ENCODE measurements around the gene PPP3CA. TPM values are rescaled to one million over a fixed set of nuclear protein-coding genes. Genes with fewer than 3 reads are reported as not detected.

Gene PPP3CA
- total RNA-seq, 3 donors from 2014 or later = 32.4 to 59.6 (median 47.8) TPM

- intact Hi-C loops (cut with DNase I; ENCODE audit: low total_unique reads) = no loop called here
- Histone ChIP-seq H3K4me1 (no peaks in the 10 kb centered on the region), H3K9me3 (no peaks in the 10 kb centered on the region), H3K27me3 (no peaks in the 10 kb centered on the region), H3K4me3 (no peak overlapping the region), H3K36me3 (no peaks in the 10 kb centered on the region), H3K27ac (no peak overlapping the region)
- TF ChIP-seq CTCF (IDR thresholded peaks at IDR 0.05) (no peak), POLR2AphosphoS5 (IDR thresholded peaks at IDR 0.05) (no peak), POLR2A (IDR thresholded peaks at IDR 0.05) (no peak)
- no peak for DNase-seq (ENCODE audit: low spot score in 2 of 2)
These were observed 221.3 kb downstream of the PPP3CA start for GRCh38 chr4:101126059-101126458.

GRCh38 chr4:101125045-101125942, 222.0 kb downstream of the PPP3CA start:
- no peak overlapping the region for H3K4me3 ChIP-seq
- H3K27me3 ChIP-seq = no peaks in the 10 kb centered on the region
- intact Hi-C loops (cut with DNase I; ENCODE audit: low total_unique reads) = no loop called here
- H3K36me3 ChIP-seq = no peaks in the 10 kb centered on the region
- DNase-seq (ENCODE audit: low spot score in 2 of 2) = no peak
- H3K9me3 ChIP-seq = no peaks in the 10 kb centered on the region
- no peaks in the 10 kb centered on the region for H3K4me1 ChIP-seq
- no peak overlapping the region for H3K27ac ChIP-seq
- no peak for TF ChIP-seq POLR2AphosphoS5 (IDR thresholded peaks at IDR 0.05)
- TF ChIP-seq POLR2A (IDR thresholded peaks at IDR 0.05) = no peak
- no peak for TF ChIP-seq CTCF (IDR thresholded peaks at IDR 0.05)

GRCh38 chr4:101123231-101123630, 224.1 kb downstream of the PPP3CA start:
- no peak overlapping the region for H3K27ac ChIP-seq
- TF ChIP-seq POLR2A (IDR thresholded peaks at IDR 0.05) = no peak
- TF ChIP-seq POLR2AphosphoS5 (IDR thresholded peaks at IDR 0.05) = no peak
- TF ChIP-seq CTCF (IDR thresholded peaks at IDR 0.05) = no peak
- DNase-seq (ENCODE audit: low spot score in 2 of 2) = no peak
- H3K27me3 ChIP-seq = no peaks in the 10 kb centered on the region
- H3K4me1 ChIP-seq = no peaks in the 10 kb centered on the region
- no peak overlapping the region for H3K4me3 ChIP-seq
- no peaks in the 10 kb centered on the region for H3K9me3 ChIP-seq
- H3K36me3 ChIP-seq = no peaks in the 10 kb centered on the region
- intact Hi-C loops (cut with DNase I; ENCODE audit: low total_unique reads) = no loop called here

- Histone ChIP-seq H3K27me3 (no peaks in the 10 kb centered on the region), H3K36me3 (no peaks in the 10 kb centered on the region), H3K9me3 (no peaks in the 10 kb centered on the region), H3K27ac (no peak overlapping the region), H3K4me1 (no peaks in the 10 kb centered on the region), H3K4me3 (no peak overlapping the region)
- intact Hi-C loops (cut with DNase I; ENCODE audit: low total_unique reads) = no loop called here
- no peak for TF ChIP-seq POLR2AphosphoS5 (IDR thresholded peaks at IDR 0.05)
- no peak for TF ChIP-seq CTCF (IDR thresholded peaks at IDR 0.05)
- no peak for TF ChIP-seq POLR2A (IDR thresholded peaks at IDR 0.05)
- DNase-seq (ENCODE audit: low spot score in 2 of 2) = no peak
These were observed 225.3 kb downstream of the PPP3CA start for GRCh38 chr4:101122019-101122418.

- Histone ChIP-seq H3K27me3 (no peaks in the 10 kb centered on the region), H3K36me3 (no peaks in the 10 kb centered on the region), H3K9me3 (no peaks in the 10 kb centered on the region), H3K4me3 (no peak overlapping the region), H3K4me1 (no peaks in the 10 kb centered on the region), H3K27ac (no peak overlapping the region)
- no peak for DNase-seq (ENCODE audit: low spot score in 2 of 2)
- TF ChIP-seq POLR2AphosphoS5 (IDR thresholded peaks at IDR 0.05) (no peak), POLR2A (IDR thresholded peaks at IDR 0.05) (no peak), CTCF (IDR thresholded peaks at IDR 0.05) (no peak)
- intact Hi-C loops (cut with DNase I; ENCODE audit: low total_unique reads) = no loop called here
These were observed 228.2 kb downstream of the PPP3CA start for GRCh38 chr4:101119141-101119540.

Measured in breast epithelium (tissue), 4 donors.